ENCODE measurements around the gene SGK1.
A peak's percentile ranks its signal among the peaks of the same experiment; 100 is the strongest.

SGK1 gene

GRCh38 chr6:134317471-134318131, at the start of gene SGK1:
Gene SGK1, minus strand, starts transcription at chr6:134318112. Its CDS starts 652 bp downstream, at chr6:134317460.
- DNase-seq (ENCODE audit: low read depth in 2 of 2): no peak

DNA sequence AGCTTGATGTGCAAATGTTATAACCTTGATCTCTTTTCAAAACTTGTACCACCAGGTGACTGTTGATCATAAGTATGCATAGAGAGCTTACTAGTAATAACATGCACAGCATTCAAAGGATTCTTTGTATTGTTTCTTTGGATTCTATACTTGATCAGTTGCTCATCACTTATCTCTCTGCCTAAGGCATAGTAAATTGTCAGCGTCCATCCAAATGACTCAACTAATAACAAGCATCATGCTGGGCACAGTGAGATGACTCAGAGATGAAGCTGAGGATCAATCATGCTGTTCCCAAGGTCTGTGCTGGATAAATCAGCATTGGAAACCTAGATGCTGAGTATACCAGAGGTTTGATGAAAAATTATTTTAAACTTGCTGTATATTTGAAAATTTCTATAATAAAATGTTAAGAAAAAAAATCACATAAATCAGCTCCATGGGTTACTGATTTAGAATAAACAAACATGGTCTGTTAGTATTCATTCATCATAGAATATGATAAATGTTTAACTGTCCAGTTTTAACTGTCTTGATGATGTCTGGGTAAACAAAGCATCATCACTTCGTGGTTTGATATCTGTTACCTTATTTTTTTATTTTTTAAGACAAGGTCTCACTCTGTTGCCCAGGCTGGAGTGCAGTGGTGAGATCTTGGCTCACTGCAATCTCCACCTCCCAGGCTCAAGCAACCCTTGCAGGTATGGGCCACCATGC, 45.6 kb upstream of the SGK1 start:
- peak in 1 of 2 experiments; percentile 25 for DNase-seq (ENCODE audit: low read depth in 2 of 2)

DNA sequence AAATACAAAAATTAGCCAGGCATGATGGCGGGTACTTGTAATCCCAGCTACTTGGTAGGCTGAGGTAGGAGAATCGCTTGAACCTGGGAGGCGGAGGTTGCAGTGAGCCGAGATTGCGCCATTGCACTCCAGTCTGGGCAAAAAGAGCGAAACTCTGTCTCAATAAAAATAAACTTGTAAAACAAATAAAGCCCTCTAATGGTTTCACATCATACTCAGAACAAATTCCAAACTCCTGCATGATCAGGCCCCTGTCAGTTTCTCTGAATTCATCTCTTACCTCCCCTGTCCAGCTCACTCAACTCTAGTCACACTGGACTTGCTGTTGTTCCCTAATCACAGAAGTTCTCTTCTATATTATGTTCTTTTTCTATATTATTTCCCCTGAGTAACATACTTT, 43.1 kb upstream of the SGK1 start:
- no peak for DNase-seq (ENCODE audit: low read depth in 2 of 2)

DNA sequence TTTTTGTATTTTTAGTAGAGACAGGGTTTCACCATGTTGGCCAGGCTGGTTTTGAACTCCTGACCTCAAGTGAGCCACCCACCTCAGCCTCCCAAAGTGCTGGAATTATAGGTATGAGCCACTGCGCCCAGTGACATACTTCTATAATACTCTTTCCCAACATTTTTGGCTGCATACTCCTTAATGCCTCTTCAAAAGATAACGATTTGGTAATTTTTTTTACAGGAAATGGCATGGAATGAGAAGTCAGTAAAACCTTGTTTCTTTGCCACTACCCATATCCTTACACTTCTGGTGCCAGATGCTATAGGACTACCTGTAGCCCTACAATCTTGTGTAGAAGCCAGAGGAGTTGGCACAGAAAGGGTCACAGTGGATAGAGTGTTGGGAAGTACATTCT, 41.4 kb upstream of the SGK1 start:
- no peak for DNase-seq (ENCODE audit: low read depth in 2 of 2)

GRCh38 chr6:134358320-134358719, 40.4 kb upstream of the SGK1 start:
- DNase-seq (ENCODE audit: low read depth in 2 of 2): peak in 1 of 2 experiments; percentile 31

DNA sequence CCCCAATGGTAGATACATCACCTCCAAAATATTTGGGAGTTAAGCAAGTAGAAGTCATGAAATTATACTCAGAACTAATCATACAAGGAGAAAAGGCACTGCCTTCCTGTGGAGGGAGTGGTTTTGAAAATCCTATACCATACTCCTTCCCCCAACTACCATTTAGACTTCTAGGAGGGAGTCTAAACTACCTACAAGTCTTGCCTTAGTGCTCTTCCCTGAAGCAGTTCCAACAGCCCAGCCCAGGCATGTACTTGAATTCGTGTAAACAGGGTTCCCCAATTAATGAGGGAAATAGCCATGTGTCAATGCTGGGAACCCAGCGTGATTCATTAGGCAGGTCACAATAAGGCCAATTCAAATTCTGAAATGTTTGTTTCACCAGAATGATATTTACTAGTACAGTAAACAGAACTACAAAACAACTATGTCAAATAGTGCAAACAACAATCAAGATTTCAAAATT, 39.1 kb upstream of the SGK1 start:
- no peak for DNase-seq (ENCODE audit: low read depth in 2 of 2)

DNA sequence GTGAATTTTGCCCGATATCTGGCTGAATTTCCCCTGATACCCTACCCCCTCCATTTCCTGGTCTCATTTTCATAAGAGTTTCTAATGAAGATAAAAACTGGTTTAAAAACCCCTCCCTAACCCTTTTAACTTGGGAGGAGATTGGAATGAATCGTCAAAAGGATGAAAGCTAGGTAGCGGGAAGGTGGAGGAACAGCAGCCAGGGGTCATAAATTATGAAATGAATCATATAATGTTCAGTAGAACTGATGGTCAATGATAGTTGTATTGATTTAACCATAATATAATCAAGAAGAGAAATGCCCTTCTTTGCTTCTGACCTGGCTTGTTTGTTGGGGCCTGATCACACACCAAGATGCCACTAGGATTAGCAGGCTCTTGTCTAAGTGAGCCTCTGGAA, 38.5 kb upstream of the SGK1 start:
- DNase-seq (ENCODE audit: low read depth in 2 of 2): no peak

- DNase-seq (ENCODE audit: low read depth in 2 of 2): peak in 1 of 2 experiments; percentile 36
These were observed 35.0 kb upstream of the SGK1 start for GRCh38 chr6:134352786-134353480.

DNA sequence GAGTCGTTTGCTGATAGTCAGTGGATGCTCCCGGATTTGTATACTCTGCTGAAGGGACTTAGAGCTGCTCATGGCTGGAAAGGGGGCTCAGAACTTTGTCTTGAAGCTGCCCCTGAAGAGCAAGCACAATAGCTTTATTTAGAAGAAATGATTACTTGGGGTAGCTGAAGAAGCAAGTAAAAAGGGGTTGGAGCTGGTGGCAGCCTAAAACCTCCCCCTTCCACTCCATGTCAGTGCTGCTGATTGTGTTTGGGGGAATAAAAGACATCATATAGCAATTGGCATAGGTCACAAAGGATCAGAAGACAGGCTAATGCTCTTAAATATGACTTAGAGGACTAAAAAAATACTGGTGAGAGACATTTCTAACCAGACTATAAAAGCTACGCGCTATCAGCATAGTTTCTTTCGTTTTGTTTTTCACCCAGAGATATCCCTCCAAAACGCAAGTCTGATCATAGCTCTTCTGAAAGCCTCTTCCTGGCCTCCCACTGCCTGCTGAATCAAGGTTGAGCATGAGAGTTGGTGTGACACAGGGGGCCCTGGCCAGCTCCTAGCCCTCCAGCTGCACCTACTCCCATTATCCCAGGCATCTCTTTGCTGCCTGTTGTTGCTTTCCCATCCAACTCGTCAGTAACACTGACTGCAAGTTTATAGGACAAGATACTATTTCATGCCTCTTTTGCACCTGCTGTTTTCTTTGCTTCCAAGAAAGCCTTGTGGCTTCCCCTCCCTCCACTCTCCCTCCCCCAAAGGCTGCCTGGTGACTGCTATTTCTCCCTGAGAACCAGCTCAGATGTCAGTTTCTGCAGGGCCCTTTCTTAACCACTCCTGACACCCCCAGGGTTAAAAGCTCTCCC, 33.9 kb upstream of the SGK1 start:
- no peak for DNase-seq (ENCODE audit: low read depth in 2 of 2)

GRCh38 chr6:134347885-134348805, 30.2 kb upstream of the SGK1 start:
- peak; percentile 49 for DNase-seq (ENCODE audit: low read depth in 2 of 2)

- no peak for DNase-seq (ENCODE audit: low read depth in 2 of 2)
These were observed 29.1 kb upstream of the SGK1 start for GRCh38 chr6:134346932-134347545.

DNA sequence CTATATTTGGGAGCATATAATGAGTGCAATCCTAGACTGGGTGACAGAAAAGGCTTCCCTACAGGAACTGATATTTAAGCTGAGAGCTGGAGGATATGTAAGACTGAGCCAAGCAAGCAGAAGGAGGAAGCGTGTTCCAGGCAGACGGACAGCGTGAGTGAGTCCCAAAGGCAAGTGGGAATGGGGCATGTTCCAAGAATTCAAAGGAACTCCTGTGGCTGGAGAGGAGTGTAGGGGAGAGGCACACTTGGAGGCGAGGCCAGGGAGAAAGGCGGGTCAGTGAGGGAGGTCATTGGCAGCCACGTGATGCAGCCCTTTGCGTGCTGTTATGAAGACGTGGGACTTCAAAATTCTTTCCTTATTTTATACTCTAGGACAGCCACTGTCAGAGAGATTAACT, 27.9 kb upstream of the SGK1 start:
- DNase-seq (ENCODE audit: low read depth in 2 of 2): peak in 1 of 2 experiments; percentile 4

DNA sequence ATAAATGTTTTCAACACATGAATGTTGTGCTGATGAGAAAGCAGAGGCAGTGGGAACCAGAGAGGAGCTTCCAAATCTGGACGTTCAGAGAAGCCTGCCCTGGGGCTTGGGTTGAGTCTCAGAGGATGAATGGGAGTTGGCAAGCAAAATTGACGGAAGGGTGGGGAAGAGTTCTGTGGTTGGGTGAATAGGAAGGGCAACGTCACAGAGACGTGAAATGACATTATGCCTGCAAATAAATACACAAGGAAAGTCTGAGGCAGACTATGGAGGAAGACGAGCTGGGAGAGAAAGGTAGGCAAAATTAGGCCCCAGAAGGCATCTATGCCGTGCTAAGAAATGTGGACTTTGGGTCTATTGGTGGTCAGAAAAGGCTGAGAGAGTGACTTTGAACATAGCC, 25.2 kb upstream of the SGK1 start:
- no peak for DNase-seq (ENCODE audit: low read depth in 2 of 2)

DNA sequence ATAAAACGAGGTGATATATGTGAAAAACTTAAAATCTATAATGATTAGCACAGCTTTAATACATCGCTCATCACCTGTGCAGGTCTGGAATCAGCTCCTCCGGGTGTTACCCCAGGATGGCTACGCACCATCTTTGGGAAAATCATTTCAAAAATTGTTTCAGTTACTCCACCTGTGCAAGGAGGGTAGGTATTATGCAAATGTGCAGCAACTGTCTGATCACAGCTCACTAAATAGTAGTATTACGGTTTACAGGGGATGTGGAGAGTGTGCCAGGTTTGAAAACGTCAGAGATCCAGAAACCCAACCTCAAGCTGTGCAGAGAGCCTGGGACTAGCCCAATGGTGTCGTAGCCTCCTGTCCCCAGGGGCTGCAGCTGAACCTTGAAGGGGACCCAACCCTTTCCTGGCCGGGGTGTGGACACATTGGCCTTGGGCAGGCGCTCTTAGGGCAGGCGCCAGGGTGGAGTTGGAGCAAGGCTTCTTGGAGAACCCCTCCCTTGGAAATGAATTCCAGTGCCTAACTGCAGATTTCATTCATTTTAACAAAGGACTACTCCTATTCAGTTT, 24.2 kb upstream of the SGK1 start:
- DNase-seq (ENCODE audit: low read depth in 2 of 2): no peak

DNA sequence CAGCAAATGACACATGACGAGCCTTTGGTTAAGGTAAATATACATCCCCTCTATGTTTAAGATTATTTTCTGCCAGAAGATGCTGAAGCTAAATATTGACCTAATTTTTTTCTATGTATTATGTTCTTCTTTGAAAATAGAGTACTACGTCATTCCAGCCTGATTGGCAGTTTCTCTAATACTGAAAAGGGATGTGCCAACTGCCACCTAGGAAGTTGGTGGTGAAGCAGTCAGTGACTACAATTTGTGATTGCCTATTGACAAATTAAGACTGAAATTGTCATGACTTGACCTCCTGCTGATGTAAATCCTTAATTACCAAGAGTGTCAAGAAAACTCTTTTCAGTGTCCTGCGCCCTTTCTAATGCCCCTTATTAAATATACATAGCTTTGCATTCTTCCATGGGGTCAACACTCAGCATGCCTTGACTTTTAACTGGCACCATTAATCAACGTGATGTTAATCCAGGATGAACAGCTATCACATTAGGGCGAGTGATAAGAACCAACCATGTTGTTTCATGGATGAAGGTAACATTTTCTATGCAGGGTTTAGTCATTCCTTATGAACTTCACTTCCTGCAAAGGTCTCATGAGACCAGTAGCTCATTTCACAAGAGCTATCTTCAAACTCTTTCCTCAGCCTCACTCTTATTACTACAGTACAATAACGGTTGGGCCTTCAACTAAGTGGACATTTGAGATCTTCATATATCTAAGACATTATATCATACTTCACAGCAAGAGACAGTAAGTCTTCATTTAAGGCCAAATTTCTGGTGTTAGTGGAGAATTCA, 22.5 kb upstream of the SGK1 start:
- DNase-seq (ENCODE audit: low read depth in 2 of 2): peak in 1 of 2 experiments; percentile 5

DNA sequence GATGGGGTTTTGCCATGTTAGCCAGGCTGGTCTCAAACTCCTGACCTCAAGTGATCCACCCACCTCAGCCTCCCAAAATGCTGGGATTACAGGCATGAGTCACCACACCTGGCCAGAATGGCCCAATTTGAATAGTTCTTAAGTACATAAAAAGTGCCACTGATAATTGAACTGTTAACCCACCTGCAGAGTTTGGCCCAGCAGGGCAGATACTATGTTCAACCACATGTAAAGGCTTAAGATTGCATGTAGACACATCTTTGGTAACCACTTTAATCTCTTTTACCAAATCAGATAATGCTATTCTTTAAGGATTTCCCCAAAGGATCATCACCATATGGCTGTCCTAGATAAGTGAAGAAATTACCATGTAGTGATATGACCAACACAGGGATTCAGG, 21.3 kb upstream of the SGK1 start:
- no peak for DNase-seq (ENCODE audit: low read depth in 2 of 2)

GRCh38 chr6:134331256-134331655, 13.3 kb upstream of the SGK1 start:
- DNase-seq (ENCODE audit: low read depth in 2 of 2): no peak

DNA sequence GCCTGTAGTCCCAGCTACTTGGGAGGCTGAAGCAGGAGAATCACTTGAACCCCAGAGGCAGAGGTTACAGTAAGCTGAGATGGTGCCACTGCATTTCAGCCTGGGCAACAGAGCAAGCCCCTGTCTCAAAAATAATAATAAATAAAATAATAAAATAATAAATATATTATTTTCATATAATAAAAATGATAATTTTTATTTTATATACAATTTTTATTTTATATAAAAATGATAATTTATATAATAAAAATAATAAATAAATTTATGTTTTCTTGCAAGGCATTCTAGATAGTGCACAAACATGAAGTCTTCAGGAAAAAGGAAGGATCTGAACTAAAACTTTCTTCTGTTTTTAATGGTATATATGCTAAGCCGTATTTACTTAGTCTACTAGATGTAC, 12.6 kb upstream of the SGK1 start:
- no peak for DNase-seq (ENCODE audit: low read depth in 2 of 2)

DNA sequence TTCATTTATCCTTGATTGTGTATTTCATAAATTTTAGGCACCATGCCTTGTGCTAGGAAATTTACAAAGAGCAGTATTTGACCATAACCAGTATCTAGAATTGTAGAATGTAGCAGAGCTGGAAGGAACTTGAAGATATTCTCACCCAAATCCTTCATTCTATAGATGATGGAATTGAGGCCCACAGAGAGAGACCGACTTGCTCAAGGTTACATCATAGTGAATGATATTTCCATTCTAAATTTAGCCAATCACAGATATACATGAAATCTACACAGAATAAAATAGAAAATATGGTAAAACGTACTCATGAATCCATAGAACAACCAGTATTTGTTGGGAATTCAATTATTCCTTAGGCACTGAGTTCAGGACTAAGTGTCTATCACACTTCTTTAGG, 10.9 kb upstream of the SGK1 start:
- no peak for DNase-seq (ENCODE audit: low read depth in 2 of 2)

All from fibroblast of skin of left biceps (primary cell).